Measurements from ENCODE around the gene SLAMF1. TPM values are rescaled to one million over a fixed set of nuclear protein-coding genes. Genes with fewer than 3 reads are reported as not detected.
"Not testable (repeated sequence)": the region's sequence is repeated elsewhere in the genome, so short reads cannot be mapped to it uniquely, and the experiment has no call there.

SLAMF1 gene
- total RNA-seq, 1 donor from 2014 or later: not detected

DNA sequence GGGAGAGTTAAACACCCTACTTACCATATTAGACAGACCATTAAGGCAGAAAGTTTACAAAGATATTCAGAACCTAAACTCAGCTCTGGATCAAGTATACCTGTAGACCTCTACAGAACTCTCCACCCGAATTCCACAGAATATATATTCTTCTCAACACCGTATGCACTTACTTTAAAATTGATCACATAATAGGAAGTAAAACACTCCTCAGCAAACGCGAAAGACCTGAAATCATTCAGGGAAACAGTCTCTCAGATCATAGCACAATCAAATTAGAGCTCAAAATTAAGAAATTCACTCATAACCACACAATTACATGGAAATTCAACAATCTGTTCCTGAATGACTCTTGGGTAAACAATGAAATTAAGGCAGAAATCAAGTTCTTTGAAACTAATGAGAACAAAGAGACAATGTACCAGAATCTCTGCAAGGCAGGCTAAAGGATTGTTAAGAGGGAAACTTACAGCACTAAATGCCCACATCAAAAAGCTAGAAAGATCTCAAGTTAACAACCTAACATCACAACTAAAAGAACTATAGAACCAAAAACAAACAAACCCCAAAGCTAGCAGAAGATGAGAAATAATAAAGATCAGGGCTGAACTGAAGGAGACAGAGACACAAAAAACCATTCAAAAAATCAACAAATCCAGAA, 86.7 kb downstream of the SLAMF1 start:
- Mint-ChIP-seq H3K27me3 (ENCODE audit: unreplicated experiment) (peaks cover 11% of the 10 kb centered on the region), H3K36me3 (ENCODE audit: unreplicated experiment) (no peaks in the 10 kb centered on the region), H3K4me3 (ENCODE audit: unreplicated experiment) (no peak overlapping the region), H3K9me3 (ENCODE audit: unreplicated experiment) (peaks cover 3% of the 10 kb centered on the region), H3K27ac (ENCODE audit: unreplicated experiment) (no peak overlapping the region), H3K4me1 (ENCODE audit: unreplicated experiment) (no peaks in the 10 kb centered on the region)
- DNase-seq (ENCODE audit: extremely low spot score, unreplicated experiment): no peak
- TF ChIP-seq, protein P1, sequence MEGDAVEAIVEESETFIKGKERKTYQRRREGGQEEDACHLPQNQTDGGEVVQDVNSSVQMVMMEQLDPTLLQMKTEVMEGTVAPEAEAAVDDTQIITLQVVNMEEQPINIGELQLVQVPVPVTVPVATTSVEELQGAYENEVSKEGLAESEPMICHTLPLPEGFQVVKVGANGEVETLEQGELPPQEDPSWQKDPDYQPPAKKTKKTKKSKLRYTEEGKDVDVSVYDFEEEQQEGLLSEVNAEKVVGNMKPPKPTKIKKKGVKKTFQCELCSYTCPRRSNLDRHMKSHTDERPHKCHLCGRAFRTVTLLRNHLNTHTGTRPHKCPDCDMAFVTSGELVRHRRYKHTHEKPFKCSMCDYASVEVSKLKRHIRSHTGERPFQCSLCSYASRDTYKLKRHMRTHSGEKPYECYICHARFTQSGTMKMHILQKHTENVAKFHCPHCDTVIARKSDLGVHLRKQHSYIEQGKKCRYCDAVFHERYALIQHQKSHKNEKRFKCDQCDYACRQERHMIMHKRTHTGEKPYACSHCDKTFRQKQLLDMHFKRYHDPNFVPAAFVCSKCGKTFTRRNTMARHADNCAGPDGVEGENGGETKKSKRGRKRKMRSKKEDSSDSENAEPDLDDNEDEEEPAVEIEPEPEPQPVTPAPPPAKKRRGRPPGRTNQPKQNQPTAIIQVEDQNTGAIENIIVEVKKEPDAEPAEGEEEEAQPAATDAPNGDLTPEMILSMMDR (IDR thresholded peaks at IDR 0.05): no peak

DNA sequence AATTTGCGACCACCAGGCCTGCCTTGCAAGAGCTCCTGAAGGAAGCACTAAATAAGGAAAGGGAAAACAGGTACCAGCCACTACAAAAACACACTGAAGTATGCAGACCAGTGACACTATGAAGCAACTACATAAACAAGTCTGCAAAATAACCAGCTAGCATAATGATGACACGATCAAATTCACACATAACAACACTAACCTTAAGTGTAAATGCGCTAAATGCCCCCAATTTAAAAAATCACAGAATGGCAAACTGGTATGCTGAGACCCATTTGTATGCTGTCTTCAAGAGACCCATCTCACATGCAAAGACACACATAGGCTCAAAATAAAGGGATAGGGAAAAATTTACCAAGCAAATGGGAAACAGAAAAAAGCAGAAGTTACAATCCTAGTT, 87.4 kb downstream of the SLAMF1 start:
- H3K9me3 Mint-ChIP-seq (ENCODE audit: unreplicated experiment): not testable (repeated sequence)

GRCh38 chr1:160558660-160559380, 88.0 kb downstream of the SLAMF1 start:
- H3K36me3 Mint-ChIP-seq (ENCODE audit: unreplicated experiment): no peaks in the 10 kb centered on the region
- DNase-seq (ENCODE audit: extremely low spot score, unreplicated experiment): no peak
- peaks cover 11% of the 10 kb centered on the region for H3K27me3 Mint-ChIP-seq (ENCODE audit: unreplicated experiment)
- no peak overlapping the region for H3K4me3 Mint-ChIP-seq (ENCODE audit: unreplicated experiment)
- H3K9me3 Mint-ChIP-seq (ENCODE audit: unreplicated experiment): peaks cover 3% of the 10 kb centered on the region
- TF ChIP-seq, protein P1 (IDR thresholded peaks at IDR 0.05): no peak
- no peak overlapping the region for H3K27ac Mint-ChIP-seq (ENCODE audit: unreplicated experiment)
- H3K4me1 Mint-ChIP-seq (ENCODE audit: unreplicated experiment): no peaks in the 10 kb centered on the region

More for the DNA sequence above, 87.4 kb downstream of the SLAMF1 start:
- not testable (repeated sequence) for H3K4me1 Mint-ChIP-seq (ENCODE audit: unreplicated experiment); H3K27ac Mint-ChIP-seq (ENCODE audit: unreplicated experiment); H3K36me3 Mint-ChIP-seq (ENCODE audit: unreplicated experiment); DNase-seq (ENCODE audit: extremely low spot score, unreplicated experiment); H3K4me3 Mint-ChIP-seq (ENCODE audit: unreplicated experiment)
- H3K27me3 Mint-ChIP-seq (ENCODE audit: unreplicated experiment): peaks cover 11% of the 10 kb centered on the region

Other genes starting within 250 kb of the SLAMF1 start
- 16.4 and 17.7 TPM in 2 replicates for gene VANGL2, start 246.5 kb downstream of the SLAMF1 start, total RNA-seq
- gene SLAMF6, start 123.8 kb downstream of the SLAMF1 start, total RNA-seq: not detected in 2 replicates
- gene CD84, start 67.5 kb downstream of the SLAMF1 start, total RNA-seq: not detected in 2 replicates
- not detected in 2 replicates for gene CD48, start 64.8 kb upstream of the SLAMF1 start, total RNA-seq
- not detected in 2 replicates for gene SLAMF7, start 92.2 kb upstream of the SLAMF1 start, total RNA-seq
- not detected in 2 replicates for gene LY9, start 149.1 kb upstream of the SLAMF1 start, total RNA-seq
- gene CD244, start 215.8 kb upstream of the SLAMF1 start, total RNA-seq: not detected in 2 replicates
- gene ITLN1, start 238.1 kb upstream of the SLAMF1 start, total RNA-seq: not detected in 2 replicates